Hepatocyte (in vitro differentiated cells): ENCODE measurements around the gene SLC12A7. TPM values are rescaled to one million over a fixed set of nuclear protein-coding genes. Genes with fewer than 3 reads are reported as not detected.

ENCODE experiments used
- DNase-seq: peaks from one replicate; pipeline ENCODE4 v3.0.0-alpha.2; 2016; ENCODE audit warnings: low spot score
- H2AFZ ChIP-seq: fragments of 200-600 bp; sonication (generic); 2 replicates; pipeline ENCODE4 v1.6.0; 2016; ENCODE audit warnings: antibody characterized with exemption, mild to moderate bottlenecking
- H3K27ac ChIP-seq: fragments of 200-600 bp; sonication (generic); 2 replicates; pipeline ENCODE4 v1.5.1; 2016; ENCODE audit warnings: mild to moderate bottlenecking
- H3K27me3 ChIP-seq: fragments of 200-600 bp; sonication (generic); 2 replicates; pipeline ENCODE4 v1.6.1; 2016
- H3K36me3 ChIP-seq: fragments of 200-600 bp; sonication (generic); replicated peaks from 2 replicates; pipeline ENCODE4 v1.5.1; 2016; ENCODE audit warnings: low read depth; ENCODE audit not compliant: insufficient read depth
- H3K4me1 ChIP-seq: fragments of 200-600 bp; sonication (generic); 2 replicates; pipeline ENCODE4 v1.5.1; 2016; ENCODE audit warnings: mild to moderate bottlenecking, moderate library complexity; ENCODE audit not compliant: insufficient read depth
- H3K4me2 ChIP-seq: fragments of 200-600 bp; sonication (generic); 2 replicates; pipeline ENCODE4 v1.6.0; 2016
- H3K4me3 ChIP-seq: fragments of 200-600 bp; sonication (generic); 2 replicates; pipeline ENCODE4 v1.5.1; 2016; ENCODE audit warnings: mild to moderate bottlenecking
- H3K79me2 ChIP-seq: fragments of 200-600 bp; sonication (generic); 2 replicates; pipeline ENCODE4 v1.6.0; 2017; ENCODE audit warnings: mild to moderate bottlenecking
- H3K9me2 ChIP-seq: fragments of 200-600 bp; sonication (generic); replicated peaks from 2 replicates; pipeline ENCODE4 v1.6.0; 2017; ENCODE audit warnings: mild to moderate bottlenecking; ENCODE audit not compliant: insufficient read depth
- H3K9me3 ChIP-seq: fragments of 200-600 bp; sonication (generic); 2 replicates; pipeline ENCODE4 v1.5.1; 2016; ENCODE audit warnings: low read depth, mild to moderate bottlenecking
- H4K20me1 ChIP-seq: fragments of 200-600 bp; sonication (generic); 2 replicates; pipeline ENCODE4 v1.6.0; 2016; ENCODE audit warnings: mild to moderate bottlenecking; ENCODE audit not compliant: insufficient read depth, poor library complexity, severe bottlenecking
- EZH2 ChIP-seq: fragments of 200-600 bp; sonication (generic); IDR thresholded peaks from 2 replicates; pipeline ENCODE4 v1.6.1; 2016; ENCODE audit warnings: antibody characterized with exemption, mild to moderate bottlenecking, borderline replicate concordance
- EZH2phosphoT487 ChIP-seq: fragments of 200-600 bp; sonication (generic); IDR thresholded peaks from one replicate; pipeline ENCODE4 v1.6.1; 2018; ENCODE audit warnings: antibody characterized with exemption, mild to moderate bottlenecking, low read depth, moderate library complexity; ENCODE audit not compliant: unreplicated experiment, severe bottlenecking
- WGBS: methylation state at CpG from one replicate; pipeline ENCODE4 v1.1.6; 2016; ENCODE audit warnings: low lambda C conversion rate; ENCODE audit errors: missing lambda C conversion rate; 5-methylcytosine and 5-hydroxymethylcytosine counted together
- polyA plus RNA-seq: library from polyadenylated mRNA; unstranded; fragments of >200 nt; fragmentation: Nextera tagmentation; extraction: Ambion mirVana; gene quantifications from 2 replicates; pipeline ENCODE4 v1.2.1, GENCODE V29; 2016
- total RNA-seq: library from RNA; depleted of rRNA; stranded (reverse); fragments of >200 nt; gene quantifications from 2 replicates; pipeline ENCODE4 v1.2.3, GENCODE V29; 2014
- TF ChIP-seq, protein P1 (sequence below): fragments of 200-600 bp; sonication (generic); IDR thresholded peaks from 2 replicates; pipeline ENCODE4 v1.5.1; 2016; ENCODE audit warnings: antibody characterized with exemption, mild to moderate bottlenecking; ENCODE audit not compliant: poor library complexity

The SLC12A7 gene
- total and polyA plus RNA-seq, 2 experiments from 2014 or later, result 30.2 to 34.3 TPM

DNA sequence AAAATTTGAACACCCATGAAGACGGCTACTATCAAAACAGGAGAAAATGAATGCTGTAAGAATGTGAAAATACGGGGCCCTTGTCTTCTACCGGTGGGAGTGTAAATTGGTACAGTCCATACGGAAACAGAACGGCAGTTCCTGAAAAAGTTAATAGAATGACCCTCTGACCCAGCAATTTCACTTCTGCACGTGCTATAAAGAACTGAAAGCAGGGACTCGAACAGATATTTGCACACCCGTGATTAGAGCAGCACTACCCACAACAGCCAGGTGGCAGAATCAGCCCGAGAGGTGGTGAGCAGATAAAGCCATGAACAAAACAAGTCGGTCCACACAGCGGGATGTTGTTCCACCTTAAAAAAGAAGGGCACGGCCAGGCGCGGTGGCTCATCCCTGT lies 22.6 kb upstream of the SLC12A7 start:
- no peaks in the 10 kb centered on the region for H3K9me3 ChIP-seq
- no peak overlapping the region for H3K4me2 ChIP-seq
- no peaks in the 10 kb centered on the region for H3K79me2 ChIP-seq
- no peaks in the 10 kb centered on the region for H3K27me3 ChIP-seq
- no peaks in the 10 kb centered on the region for H3K9me2 ChIP-seq
- H2AFZ ChIP-seq, result no peak overlapping the region
- no peaks in the 10 kb centered on the region for H4K20me1 ChIP-seq
- no peak for TF ChIP-seq EZH2
- TF ChIP-seq, protein P1, sequence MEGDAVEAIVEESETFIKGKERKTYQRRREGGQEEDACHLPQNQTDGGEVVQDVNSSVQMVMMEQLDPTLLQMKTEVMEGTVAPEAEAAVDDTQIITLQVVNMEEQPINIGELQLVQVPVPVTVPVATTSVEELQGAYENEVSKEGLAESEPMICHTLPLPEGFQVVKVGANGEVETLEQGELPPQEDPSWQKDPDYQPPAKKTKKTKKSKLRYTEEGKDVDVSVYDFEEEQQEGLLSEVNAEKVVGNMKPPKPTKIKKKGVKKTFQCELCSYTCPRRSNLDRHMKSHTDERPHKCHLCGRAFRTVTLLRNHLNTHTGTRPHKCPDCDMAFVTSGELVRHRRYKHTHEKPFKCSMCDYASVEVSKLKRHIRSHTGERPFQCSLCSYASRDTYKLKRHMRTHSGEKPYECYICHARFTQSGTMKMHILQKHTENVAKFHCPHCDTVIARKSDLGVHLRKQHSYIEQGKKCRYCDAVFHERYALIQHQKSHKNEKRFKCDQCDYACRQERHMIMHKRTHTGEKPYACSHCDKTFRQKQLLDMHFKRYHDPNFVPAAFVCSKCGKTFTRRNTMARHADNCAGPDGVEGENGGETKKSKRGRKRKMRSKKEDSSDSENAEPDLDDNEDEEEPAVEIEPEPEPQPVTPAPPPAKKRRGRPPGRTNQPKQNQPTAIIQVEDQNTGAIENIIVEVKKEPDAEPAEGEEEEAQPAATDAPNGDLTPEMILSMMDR, result peak; percentile 16
- TF ChIP-seq EZH2phosphoT487, result no peak
- H3K27ac ChIP-seq, result no peak overlapping the region
- 75% methylated on average over 14 of the region's 14 CpGs for WGBS
- H3K4me1 ChIP-seq, result peaks cover 8% of the 10 kb centered on the region
- no peak for DNase-seq
- no peak overlapping the region for H3K4me3 ChIP-seq
- H3K36me3 ChIP-seq, result no peaks in the 10 kb centered on the region

DNA sequence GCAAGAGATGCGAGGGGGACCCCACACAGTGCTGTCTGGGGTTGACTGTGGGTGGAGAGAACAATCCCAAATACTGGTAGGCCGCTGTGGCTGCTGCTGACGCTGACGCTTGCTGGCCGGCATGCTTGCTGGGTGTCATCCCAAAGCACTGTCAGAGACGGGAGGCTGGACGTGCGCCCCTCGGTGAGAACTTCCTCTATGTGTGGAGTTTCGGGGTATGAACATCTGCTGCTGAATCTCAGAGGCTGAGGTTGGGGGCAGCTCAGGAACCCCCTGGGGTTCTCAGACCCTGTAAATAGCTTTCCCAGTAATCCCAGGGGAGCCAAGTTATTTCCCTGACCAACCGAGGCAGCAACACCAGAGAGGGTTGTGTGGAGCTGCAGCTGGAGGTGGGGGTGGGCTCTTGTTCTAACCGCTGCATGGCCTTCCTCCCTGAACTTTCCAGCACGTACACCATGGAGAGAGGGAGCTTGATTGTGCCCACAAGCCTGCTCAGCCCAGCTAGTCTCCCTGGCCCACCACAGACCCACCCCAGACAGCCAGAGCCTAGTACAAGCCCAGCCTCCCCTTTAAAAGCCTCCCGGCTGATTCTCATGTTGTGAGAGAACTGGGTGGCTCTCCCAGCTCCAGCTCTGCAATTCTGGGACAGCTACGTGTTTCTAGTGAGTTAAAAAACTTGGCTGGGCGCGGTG lies 21.8 kb upstream of the SLC12A7 start:
- Histone ChIP-seq H3K9me3 (no peaks in the 10 kb centered on the region), H3K4me1 (peaks cover 8% of the 10 kb centered on the region), H3K79me2 (no peaks in the 10 kb centered on the region), H3K27ac (no peak overlapping the region), H3K9me2 (no peaks in the 10 kb centered on the region), H3K4me2 (no peak overlapping the region), H2AFZ (no peak overlapping the region), H4K20me1 (no peaks in the 10 kb centered on the region), H3K4me3 (no peak overlapping the region), H3K36me3 (no peaks in the 10 kb centered on the region), H3K27me3 (no peaks in the 10 kb centered on the region)
- DNase-seq, result no peak
- TF ChIP-seq EZH2phosphoT487, result no peak
- TF ChIP-seq, protein P1, result no peak
- no peak for TF ChIP-seq EZH2
- 64% methylated on average over 17 of the region's 17 CpGs for WGBS

- Histone ChIP-seq H4K20me1 (no peaks in the 10 kb centered on the region), H3K9me2 (no peaks in the 10 kb centered on the region), H3K4me2 (no peak overlapping the region), H3K9me3 (no peaks in the 10 kb centered on the region), H2AFZ (no peak overlapping the region), H3K4me3 (no peak overlapping the region), H3K4me1 (peaks cover 12% of the 10 kb centered on the region), H3K36me3 (no peaks in the 10 kb centered on the region), H3K27me3 (no peaks in the 10 kb centered on the region), H3K79me2 (no peaks in the 10 kb centered on the region), H3K27ac (no peak overlapping the region)
- TF ChIP-seq EZH2 (no peak), EZH2phosphoT487 (no peak)
- TF ChIP-seq, protein P1, result no peak
- 84% methylated on average over 9 of the region's 9 CpGs for WGBS
- DNase-seq, result no peak
Measured at GRCh38 chr5:1133108-1133507, 21.2 kb upstream of the SLC12A7 start.

GRCh38 chr5:1132570-1132969 lies 20.7 kb upstream of the SLC12A7 start:
- Histone ChIP-seq H3K4me3 (no peak overlapping the region), H3K9me2 (no peaks in the 10 kb centered on the region), H3K4me1 (peaks cover 13% of the 10 kb centered on the region), H3K27me3 (no peaks in the 10 kb centered on the region), H4K20me1 (no peaks in the 10 kb centered on the region), H3K79me2 (no peaks in the 10 kb centered on the region), H3K27ac (no peak overlapping the region), H3K9me3 (no peaks in the 10 kb centered on the region), H2AFZ (no peak overlapping the region), H3K36me3 (no peaks in the 10 kb centered on the region), H3K4me2 (no peak overlapping the region)
- no peak for DNase-seq
- TF ChIP-seq EZH2 (no peak), EZH2phosphoT487 (no peak)
- TF ChIP-seq, protein P1, result no peak
- WGBS, result 96% methylated on average over 8 of the region's 8 CpGs
